A549 (cell line): ENCODE data around the gene KCTD18. TPM values are rescaled to one million over a fixed set of nuclear protein-coding genes. Genes with fewer than 3 reads are reported as not detected.

Experiments
- ATAC-seq, 2 experiments: fragments of 200-7000 bp in 1 of 2; fragments of >200 bp in 1 of 2; cut with Nextera tagmentation in 1 of 2; cut with Tn5 transposase in 1 of 2; 3 replicates each; pipeline versions ENCODE4 v1.8.0 to v1.9.1; 2018 to 2020; ENCODE audit warnings: mild to moderate bottlenecking in 1 of 2, moderate library complexity in 1 of 2
- CTCF ChIA-PET: fragments of 300-600 bp; sonication (Branson Sonifier 250); formaldehyde crosslinking; extraction: SDS; loops from one replicate; lab custom pipeline; 2021; ENCODE audit warnings: antibody characterized with exemption, inconsistent platforms; lab: Yijun Ruan, JAX
- POLR2A ChIA-PET: fragments of 350-600 bp; formaldehyde crosslinking; extraction: SDS; loops from one replicate; lab custom pipeline; 2021; ENCODE audit warnings: antibody characterized with exemption, inconsistent platforms; lab: Yijun Ruan, JAX
- DNase-seq, 2 experiments: peaks; one replicate each; pipeline versions ENCODE4 v3.0.0 to v3.0.0-alpha.2; 2011 to 2016; ENCODE audit warnings: low read depth in 1 of 2, low spot score in 1 of 2
- FAIRE-seq: peaks from 2 replicates; lab custom pipeline; 2011; peaks lifted over from hg19 to GRCh38; lab: Jason Lieb, UNC
- H3K27ac ChIP-seq, 2 experiments: fragments of >200 bp; sonication (Bioruptor Twin); formaldehyde crosslinking; 3 replicates each; pipeline ENCODE4 v1.5.1; 2016 to 2017
- H3K4me1 ChIP-seq: fragments of >200 bp; sonication (Bioruptor Twin); formaldehyde crosslinking; 3 replicates; pipeline ENCODE4 v1.6.1; 2016
- H3K4me2 ChIP-seq: fragments of >200 bp; sonication (Bioruptor Twin); formaldehyde crosslinking; 3 replicates; pipeline ENCODE4 v1.6.1; 2016
- H3K4me3 ChIP-seq: fragments of >200 bp; sonication (Bioruptor Twin); formaldehyde crosslinking; 3 replicates; pipeline ENCODE4 v1.5.1; 2016
- H3K9me3 ChIP-seq: fragments of >200 bp; sonication (Bioruptor Twin); formaldehyde crosslinking; 3 replicates; pipeline ENCODE4 v1.6.1; 2016
- BHLHE40 ChIP-seq: IDR thresholded peaks from 2 replicates; pipeline ENCODE4 v1.6.1; 2012; ENCODE audit warnings: low read depth, low read length, inconsistent platforms
- CBX2 ChIP-seq: fragments of 200-600 bp; sonication (generic); IDR thresholded peaks from 2 replicates; pipeline ENCODE4 v1.6.1; 2016; ENCODE audit warnings: low read depth, mild to moderate bottlenecking, borderline replicate concordance
- CHD2 ChIP-seq: fragments of 150-350 bp; IDR thresholded peaks from 2 replicates; pipeline ENCODE4 v1.6.1; 2014; ENCODE audit warnings: low read length; ENCODE audit not compliant: partially characterized antibody
- FOSL2 ChIP-seq, 2 experiments: fragments of 450-650 bp in 1 of 2; fragments of >200 bp in 1 of 2; sonication (Bioruptor Twin) in 1 of 2; formaldehyde crosslinking; IDR thresholded peaks; 2 replicates each; pipeline versions ENCODE4 v1.5.0 to v1.6.1; 2016 to 2020; ENCODE audit warnings: mild to moderate bottlenecking in 1 of 2, moderate library complexity in 1 of 2
- HES2 ChIP-seq: fragments of >200 bp; sonication (Bioruptor Twin); formaldehyde crosslinking; IDR thresholded peaks from 2 replicates; pipeline ENCODE4 v1.6.1; 2016
- JUNB ChIP-seq: fragments of >200 bp; sonication (Bioruptor Twin); formaldehyde crosslinking; IDR thresholded peaks from 2 replicates; pipeline ENCODE4 v1.6.1; 2016
- KDM5A ChIP-seq: fragments of 200-600 bp; sonication (generic); IDR thresholded peaks from 2 replicates; pipeline ENCODE4 v1.6.1; 2016; ENCODE audit warnings: antibody characterized with exemption, mild to moderate bottlenecking
- MAFK ChIP-seq: fragments of 450-650 bp; IDR thresholded peaks from 2 replicates; pipeline ENCODE4 v1.6.1; 2014; ENCODE audit not compliant: partially characterized antibody
- POLR2AphosphoS2 ChIP-seq: conservative IDR thresholded peaks from 2 replicates; pipeline ENCODE4 v1.6.1; 2012; ENCODE audit warnings: low read length, improper control_type of control experiment, inconsistent platforms
- RNF2 ChIP-seq: fragments of 200-600 bp; sonication (generic); IDR thresholded peaks from 2 replicates; pipeline ENCODE4 v1.6.1; 2016; ENCODE audit warnings: low read depth, mild to moderate bottlenecking, antibody characterized with exemption, moderate library complexity, borderline replicate concordance
- TP53 ChIP-seq: fragments of 250-450 bp; sonication (Bioruptor Pico); IDR thresholded peaks from 2 replicates; pipeline ENCODE4 v1.5.0; 2021; ENCODE audit warnings: mild to moderate bottlenecking, moderate library complexity
- ZSCAN20 ChIP-seq: fragments of 250-450 bp; sonication (Bioruptor Pico); IDR thresholded peaks from 2 replicates; pipeline ENCODE4 v1.8.0; 2022; ENCODE audit warnings: mild to moderate bottlenecking, moderate library complexity
- WGBS: methylation state at CpG from one replicate; pipeline ENCODE4 v1.1.6; 2017; ENCODE audit errors: missing lambda C conversion rate; 5-methylcytosine and 5-hydroxymethylcytosine counted together
- polyA plus RNA-seq, 4 experiments: library from polyadenylated mRNA; depleted of rRNA in 3 of 4; stranded (reverse); fragments of >200 nt; fragmentation: RNase III in 1 of 4; extraction: RNeasy Plus Mini Kit Qiagen cat#74134 plus additional on column Dnase treatment in 1 of 4; gene quantifications; 2 replicates in 3 of 4; 3 replicates in 1 of 4; pipeline ENCODE4 v1.2.3, GENCODE V29; 2011 to 2017

The KCTD18 gene
- polyA plus RNA-seq, 2 of the 4 experiments (the other 2 are of a cell fraction): 12.2 to 21.3 TPM

GRCh38 chr2:200455958-200456421 lies 53.9 kb downstream of the KCTD18 start (continued):
- TF ChIP-seq CHD2 (no peak), KDM5A (no peak)

DNA sequence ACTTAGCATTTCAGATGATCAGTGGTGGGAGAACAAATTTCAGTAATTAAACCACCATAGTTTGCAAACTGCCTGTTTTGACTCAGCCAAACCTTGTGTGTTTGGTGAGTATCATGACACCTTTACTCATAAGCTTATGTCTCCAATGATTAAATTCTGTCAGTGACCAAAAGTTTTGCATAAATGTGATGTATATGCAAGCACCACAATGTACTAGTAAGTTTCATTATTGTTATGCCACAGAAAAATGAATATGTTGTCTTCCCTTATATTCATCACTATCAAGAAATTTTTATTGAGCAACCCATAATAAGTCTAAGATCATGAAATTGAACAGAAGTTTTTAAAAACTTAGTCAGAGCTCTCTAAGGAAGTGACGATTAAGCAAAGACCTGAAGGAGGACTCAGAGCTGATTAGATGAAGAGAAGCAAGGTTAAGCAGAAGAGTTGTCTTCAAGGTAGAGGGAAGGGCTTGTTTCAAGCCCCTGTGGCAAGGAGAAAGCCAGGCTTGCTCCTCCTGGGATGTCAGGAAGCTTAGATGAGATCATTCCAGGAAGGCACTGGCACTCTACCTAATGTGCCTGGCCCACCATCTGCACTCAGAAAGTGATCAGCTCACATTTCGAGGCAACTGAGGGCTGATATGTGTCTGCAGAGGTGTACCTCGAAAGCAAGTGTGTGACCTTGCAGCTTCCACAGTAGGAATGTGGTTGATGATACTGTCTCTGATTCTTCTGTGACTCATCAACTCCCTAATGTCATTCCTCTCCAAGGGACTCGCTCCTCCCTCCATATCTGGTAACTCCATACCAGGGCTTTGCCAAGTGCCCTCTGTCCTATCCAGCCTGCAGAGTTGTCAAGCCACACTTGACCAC lies 54.7 kb downstream of the KCTD18 start:
- FAIRE-seq (peak; percentile 39), ATAC-seq (peak; percentile 72 to 78), DNase-seq (peak in 1 of 2 experiments; percentile 33)
- Histone ChIP-seq H3K4me1 (peaks cover 18% of the 10 kb centered on the region), H3K27ac (peak overlapping the region in 1 of 2 experiments; percentile 62; a peak in 3 of 6 replicates), H3K4me2 (peak overlapping the region; percentile 60), H3K4me3 (no peak overlapping the region), H3K9me3 (no peaks in the 10 kb centered on the region)
- 51% methylated on average over 4 of the region's 4 CpGs for WGBS
- TF ChIP-seq HES2 (no peak), FOSL2 (IDR thresholded peaks at IDR 0.05) (no peak), FOSL2 (CRISPR knock-in tag; IDR thresholded peaks at IDR 0.05) (peak; percentile 27), JUNB (0 out of 2 replicates have a peak, but pooled peaks have one; percentile 20)
- ChIA-PET CTCF (interaction anchor here (0.9 to 2.2 kb wide), 6 partner anchors 11 to 475 kb away, joined by 4 to 9 read pairs (median 4); no protein-coding TSS in a partner anchor), POLR2A (no interaction called here)

- Histone ChIP-seq H3K27ac (no peak overlapping the region), H3K4me1 (peaks cover 18% of the 10 kb centered on the region), H3K4me3 (no peak overlapping the region), H3K9me3 (no peaks in the 10 kb centered on the region), H3K4me2 (no peak overlapping the region)
- ATAC-seq (no peak), FAIRE-seq (no peak), DNase-seq (no peak)
- no peak for TF ChIP-seq ZSCAN20 (CRISPR knock-in tag)
- no peak for TF ChIP-seq TP53
- 87% methylated on average over 5 of the region's 5 CpGs for WGBS
- ChIA-PET CTCF (interaction anchor here (0.6 to 1.6 kb wide), 6 partner anchors 10 to 474 kb away, joined by 3 to 5 read pairs (median 4); no protein-coding TSS in a partner anchor), POLR2A (no interaction called here)
Observed at GRCh38 chr2:200453853-200454534, 55.9 kb downstream of the KCTD18 start.

- TF ChIP-seq RNF2 (no peak), CBX2 (no peak), BHLHE40 (no peak), POLR2AphosphoS2 (no peak), HES2 (no peak)
- FAIRE-seq (no peak), ATAC-seq (peak in 1 of 2 experiments; percentile 16; a peak in 2 of 6 replicates), DNase-seq (no peak)
- Histone ChIP-seq H3K4me2 (no peak overlapping the region), H3K9me3 (no peaks in the 10 kb centered on the region), H3K27ac (no peak overlapping the region), H3K4me1 (peaks cover 18% of the 10 kb centered on the region), H3K4me3 (no peak overlapping the region)
- CTCF ChIA-PET: interaction anchor here (0.6 to 1.6 kb wide), 4 partner anchors 19 to 473 kb away, joined by 3 to 5 read pairs (median 4); no protein-coding TSS in a partner anchor
- POLR2A ChIA-PET: no interaction called here
- 94% methylated on average over 8 of the region's 8 CpGs for WGBS
Observed at GRCh38 chr2:200453142-200453852, 56.6 kb downstream of the KCTD18 start.

- DNase-seq: no peak
Observed at GRCh38 chr2:200452377-200452776, 57.5 kb downstream of the KCTD18 start.

More at GRCh38 chr2:200452377-200452776, 57.5 kb downstream of the KCTD18 start:
- ChIA-PET CTCF (no interaction called here), POLR2A (no interaction called here)
- Histone ChIP-seq H3K9me3 (no peaks in the 10 kb centered on the region), H3K27ac (no peak overlapping the region), H3K4me3 (no peak overlapping the region), H3K4me2 (no peak overlapping the region), H3K4me1 (peaks cover 18% of the 10 kb centered on the region)
- WGBS: 96% methylated on average over 2 of the region's 2 CpGs
- ATAC-seq: no peak
- peak; percentile 70 for TF ChIP-seq MAFK
- no peak for TF ChIP-seq POLR2AphosphoS2
- no peak for FAIRE-seq
